GM23248 (cell line): ENCODE data around the gene CCDC81. TPM values are rescaled to one million over a fixed set of nuclear protein-coding genes. Genes with fewer than 3 reads are reported as not detected.
A peak's percentile ranks its signal among the peaks of the same experiment; 100 is the strongest.

Experiments
- DNase-seq: peaks from one replicate; pipeline ENCODE4 v3.0.0-alpha.2; 2015
- H2AFZ ChIP-seq: fragments of 200-600 bp; sonication (generic); 2 replicates; pipeline ENCODE4 v1.6.1; 2016; ENCODE audit warnings: antibody characterized with exemption
- H3F3A ChIP-seq: fragments of 200-600 bp; sonication (generic); 2 replicates; pipeline ENCODE4 v1.6.1; 2016; ENCODE audit warnings: mild to moderate bottlenecking, antibody characterized with exemption, mixed run types; ENCODE audit not compliant: insufficient read depth
- H3K27ac ChIP-seq: fragments of 200-600 bp; sonication (generic); 2 replicates; pipeline ENCODE4 v1.5.1; 2016; ENCODE audit warnings: mild to moderate bottlenecking
- H3K27me3 ChIP-seq: fragments of 200-600 bp; sonication (generic); replicated peaks from 2 replicates; pipeline ENCODE4 v1.6.1; 2016; ENCODE audit warnings: mild to moderate bottlenecking; ENCODE audit not compliant: insufficient read depth
- H3K36me3 ChIP-seq: fragments of 200-600 bp; sonication (generic); 2 replicates; pipeline ENCODE4 v1.6.1; 2016; ENCODE audit warnings: low read depth, mild to moderate bottlenecking
- H3K4me1 ChIP-seq: fragments of 200-600 bp; sonication (generic); 2 replicates; pipeline ENCODE4 v1.6.1; 2016; ENCODE audit warnings: mild to moderate bottlenecking; ENCODE audit not compliant: insufficient read depth
- H3K4me2 ChIP-seq: fragments of 200-600 bp; sonication (generic); one replicate; pipeline ENCODE4 v1.6.1; 2016; ENCODE audit warnings: mild to moderate bottlenecking; ENCODE audit not compliant: unreplicated experiment
- H3K4me3 ChIP-seq: fragments of 200-600 bp; sonication (generic); 2 replicates; pipeline ENCODE4 v1.5.1; 2016; ENCODE audit warnings: mild to moderate bottlenecking
- H3K79me2 ChIP-seq: fragments of 200-600 bp; sonication (generic); 2 replicates; pipeline ENCODE4 v1.6.1; 2016; ENCODE audit warnings: mild to moderate bottlenecking; ENCODE audit not compliant: insufficient read depth
- H3K9ac ChIP-seq: fragments of 200-600 bp; sonication (generic); 2 replicates; pipeline ENCODE4 v1.6.1; 2016; ENCODE audit warnings: mild to moderate bottlenecking
- H3K9me2 ChIP-seq: fragments of 200-600 bp; sonication (generic); 2 replicates; pipeline ENCODE4 v1.6.1; 2016; ENCODE audit warnings: mixed run types, mild to moderate bottlenecking, moderate library complexity; ENCODE audit not compliant: insufficient read depth
- H3K9me3 ChIP-seq: fragments of 200-600 bp; sonication (generic); one replicate; pipeline ENCODE4 v1.6.1; 2017; ENCODE audit warnings: low read depth
- H4K20me1 ChIP-seq: fragments of 200-600 bp; sonication (generic); 2 replicates; pipeline ENCODE4 v1.6.0; 2016; ENCODE audit not compliant: insufficient read depth
- EZH2 ChIP-seq: fragments of 200-600 bp; sonication (generic); IDR thresholded peaks from 2 replicates; pipeline ENCODE4 v1.6.1; 2018; ENCODE audit warnings: antibody characterized with exemption, mild to moderate bottlenecking; ENCODE audit not compliant: insufficient read depth, poor library complexity, severe bottlenecking
- EZH2phosphoT487 ChIP-seq: fragments of 200-600 bp; sonication (generic); IDR thresholded peaks from 2 replicates; pipeline ENCODE4 v1.6.1; 2018; ENCODE audit warnings: antibody characterized with exemption, moderate library complexity, mild to moderate bottlenecking, low read depth; ENCODE audit not compliant: insufficient read depth
- WGBS, 2 experiments: methylation state at CpG; one replicate each; pipeline ENCODE4 v1.1.6; 2015 to 2017; ENCODE audit warnings: low lambda C conversion rate in 2 of 2, low coverage in 1 of 2; ENCODE audit errors: missing lambda C conversion rate in 2 of 2; 5-methylcytosine and 5-hydroxymethylcytosine counted together
- in situ Hi-C: fragments of 300-500 bp; cut with MboI; formaldehyde crosslinking; loops from 2 replicates; pipeline ENCODE4 v1.15.0; 2020
- polyA plus RNA-seq: library from polyadenylated mRNA; unstranded; fragments of >200 nt; fragmentation: Nextera tagmentation; extraction: Ambion mirVana; gene quantifications from 2 replicates; pipeline ENCODE4 v1.2.1, GENCODE V29; 2016
- total RNA-seq: library from RNA; depleted of rRNA; stranded (reverse); fragments of >200 nt; shearing (Covaris generic); gene quantifications from 2 replicates; pipeline ENCODE4 v1.2.3, GENCODE V29; 2014

CCDC81 gene
- total and polyA plus RNA-seq, 2 experiments from 2014 or later = under 0.01 to 0.49 TPM

DNA sequence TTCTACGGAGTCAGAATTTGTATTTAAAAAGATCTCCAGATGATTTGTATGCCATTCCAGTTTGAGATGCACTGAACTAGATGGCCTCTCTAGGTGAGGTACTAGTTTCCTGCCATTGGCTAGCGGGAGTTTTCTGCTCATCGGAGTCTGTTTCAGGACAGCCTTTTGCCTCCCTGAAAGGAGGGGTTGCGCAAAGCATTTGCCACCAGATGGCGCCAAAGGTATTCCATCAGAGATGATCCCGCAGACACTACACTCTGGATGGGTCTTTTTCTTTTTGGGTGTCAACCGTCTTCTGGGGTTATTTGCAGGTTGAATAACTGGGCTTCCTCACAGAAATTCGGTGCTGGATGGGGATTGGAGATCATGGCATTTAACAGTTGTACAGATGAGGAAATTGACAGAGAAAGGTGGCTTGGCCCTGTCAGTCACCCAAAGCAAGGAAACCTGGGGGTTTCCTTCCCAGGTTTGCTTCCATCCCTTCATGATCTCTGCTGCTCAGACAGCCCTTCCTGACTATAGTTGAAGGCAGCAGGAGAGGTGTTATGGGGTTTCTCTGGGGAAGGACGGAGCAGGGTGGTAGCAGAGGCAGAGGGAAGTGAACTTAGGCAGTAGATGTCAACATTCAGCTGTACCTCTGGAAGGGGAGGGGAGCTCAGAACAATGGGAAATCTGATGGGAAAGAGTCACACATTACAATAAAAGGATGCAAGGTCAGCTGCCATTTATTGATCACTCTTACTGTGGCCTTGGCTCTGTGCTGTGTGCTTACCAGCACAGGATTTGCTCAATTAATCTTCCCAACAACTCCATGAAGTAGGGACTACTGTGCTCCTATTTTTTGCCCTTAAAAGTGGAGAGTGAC is 81.6 kb downstream of the CCDC81 start:
- Histone ChIP-seq H3K36me3 (no peaks in the 10 kb centered on the region), H3K79me2 (no peaks in the 10 kb centered on the region), H3K9ac (no peak overlapping the region), H3K4me1 (peaks cover 21% of the 10 kb centered on the region), H3K9me2 (no peaks in the 10 kb centered on the region), H3K27me3 (no peaks in the 10 kb centered on the region), H3F3A (no peaks in the 10 kb centered on the region), H3K4me3 (no peak overlapping the region), H4K20me1 (no peaks in the 10 kb centered on the region), H3K4me2 (no peak overlapping the region), H3K27ac (no peak overlapping the region), H3K9me3 (no peaks in the 10 kb centered on the region), H2AFZ (no peak overlapping the region)
- WGBS, 2 experiments = 13 to 15% methylated on average over 9 of the region's 9 CpGs
- in situ Hi-C loops = loop anchor here (5.0 to 25.0 kb wide), 4 partner anchors 138 to 831 kb away; no protein-coding TSS in a partner anchor
- TF ChIP-seq EZH2phosphoT487 = no peak
- no peak for TF ChIP-seq EZH2
- DNase-seq = peak; percentile 87

DNA sequence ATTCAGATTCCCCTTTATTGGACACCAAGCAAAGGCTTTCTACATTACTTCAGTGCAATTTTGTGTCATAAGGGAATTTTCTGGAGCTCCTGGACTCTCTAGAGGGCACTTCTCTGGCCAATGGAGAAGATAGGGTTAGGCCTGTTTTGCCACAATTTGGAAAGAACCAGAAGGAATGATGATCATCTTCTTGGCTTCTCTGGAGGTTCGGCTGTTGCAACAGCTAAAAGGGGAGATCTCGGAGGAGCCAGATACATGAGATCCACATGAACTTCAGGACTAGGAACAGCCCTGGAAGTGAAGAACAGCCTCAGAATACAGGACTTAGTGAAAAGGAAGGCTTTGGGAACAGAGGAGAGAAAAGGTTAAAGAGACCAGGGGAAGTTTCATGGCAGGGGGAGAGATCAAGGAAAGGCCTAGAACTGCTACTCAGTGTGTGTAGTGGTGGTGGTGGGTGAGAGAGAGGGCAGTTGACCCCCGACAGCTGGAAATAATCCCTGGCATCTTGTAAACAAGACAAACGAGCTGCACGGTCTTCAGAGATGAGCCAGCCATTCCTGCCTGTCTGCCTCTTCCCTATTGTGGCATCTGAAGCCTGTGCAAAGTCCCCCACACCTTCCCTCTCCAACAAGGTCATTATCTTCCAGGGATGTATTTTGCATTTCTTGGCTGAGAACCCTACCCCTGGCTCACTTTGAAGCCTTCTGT is 83.8 kb downstream of the CCDC81 start:
- Histone ChIP-seq H3K4me1 (peaks cover 21% of the 10 kb centered on the region), H3K4me2 (no peak overlapping the region), H3K27me3 (no peaks in the 10 kb centered on the region), H3K4me3 (no peak overlapping the region), H3K9ac (no peak overlapping the region), H3K27ac (no peak overlapping the region), H3K9me2 (no peaks in the 10 kb centered on the region), H3K9me3 (no peaks in the 10 kb centered on the region), H4K20me1 (no peaks in the 10 kb centered on the region), H3F3A (no peaks in the 10 kb centered on the region), H3K79me2 (no peaks in the 10 kb centered on the region), H3K36me3 (no peaks in the 10 kb centered on the region), H2AFZ (no peak overlapping the region)
- in situ Hi-C loops = loop anchor here (5.0 to 25.0 kb wide), 4 partner anchors 136 to 829 kb away; no protein-coding TSS in a partner anchor
- WGBS, 2 experiments = 54 to 65% methylated on average over 5 of the region's 5 CpGs
- TF ChIP-seq EZH2phosphoT487 (no peak), EZH2 (no peak)
- no peak for DNase-seq

DNA sequence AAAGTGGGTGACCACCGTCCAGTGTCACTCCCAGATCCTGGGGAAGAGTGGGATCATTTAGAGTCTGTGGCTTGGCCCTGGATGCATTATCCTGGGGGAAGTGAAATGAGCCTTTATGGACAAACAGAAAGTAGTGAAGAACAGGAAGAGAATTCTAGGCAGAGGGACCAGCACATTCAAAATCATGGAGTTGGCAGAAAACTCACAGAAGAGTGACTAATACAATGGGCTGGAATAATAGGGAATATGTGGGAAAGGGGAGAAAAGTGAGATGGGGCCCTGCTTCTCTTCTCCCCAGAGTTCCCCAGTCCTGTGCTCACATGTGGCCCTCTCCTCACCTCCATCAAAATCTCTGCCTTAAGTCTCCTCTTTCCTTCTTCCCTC is 84.3 kb downstream of the CCDC81 start:
- H3K27me3 ChIP-seq = no peaks in the 10 kb centered on the region

DNA sequence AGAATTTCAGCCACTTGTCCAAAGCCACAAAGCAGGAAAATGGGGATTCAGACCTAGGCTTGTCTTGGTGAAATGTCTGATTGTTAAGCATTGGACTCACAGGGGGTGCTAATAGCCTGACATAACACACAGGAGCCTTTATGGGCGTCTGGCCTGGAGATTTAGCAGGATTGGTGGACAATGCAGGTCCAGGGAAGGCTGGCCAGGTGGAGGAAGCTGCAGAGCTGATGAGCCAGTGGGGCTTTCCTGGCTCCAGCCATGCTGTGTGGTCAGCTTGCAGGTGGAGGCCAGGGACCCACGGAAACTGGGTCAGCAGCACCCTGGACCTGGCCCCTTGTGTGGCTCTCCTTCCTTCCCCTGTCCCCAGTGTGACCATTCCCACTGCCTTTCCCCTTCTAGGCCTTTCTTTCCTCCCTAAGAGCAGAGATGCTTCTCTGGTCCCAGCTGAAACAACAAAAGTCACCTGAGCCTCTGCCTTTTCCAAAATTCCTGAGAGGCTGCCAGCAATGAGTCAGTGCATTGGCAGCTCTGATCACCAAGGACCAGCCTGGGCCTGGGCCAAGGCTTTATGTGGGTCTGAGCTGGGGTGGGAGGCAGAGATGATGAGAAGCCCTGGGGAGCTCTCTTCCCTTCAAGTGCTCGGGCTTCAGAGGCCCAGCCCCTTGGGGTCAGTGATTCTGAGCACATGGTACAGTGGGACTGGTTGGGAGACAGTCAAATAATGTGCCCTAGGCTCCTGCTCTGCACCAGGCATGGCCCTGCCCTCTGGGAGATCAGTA is 85.2 kb downstream of the CCDC81 start:
- Histone ChIP-seq H3K9me2 (no peaks in the 10 kb centered on the region), H3K79me2 (no peaks in the 10 kb centered on the region), H3K4me2 (peak overlapping the region; percentile 36), H3K9ac (no peak overlapping the region), H4K20me1 (no peaks in the 10 kb centered on the region), H2AFZ (no peak overlapping the region), H3K27me3 (no peaks in the 10 kb centered on the region), H3K4me1 (peaks cover 24% of the 10 kb centered on the region), H3F3A (no peaks in the 10 kb centered on the region), H3K9me3 (no peaks in the 10 kb centered on the region), H3K27ac (no peak overlapping the region), H3K4me3 (no peak overlapping the region), H3K36me3 (no peaks in the 10 kb centered on the region)
- DNase-seq = peak; percentile 85
- 69 to 74% methylated on average over 3 of the region's 3 CpGs for WGBS, 2 experiments
- TF ChIP-seq EZH2phosphoT487 = no peak
- TF ChIP-seq EZH2 = no peak
- in situ Hi-C loops = loop anchor here (5.0 to 25.0 kb wide), 4 partner anchors 135 to 827 kb away; no protein-coding TSS in a partner anchor

More for the DNA sequence above, 84.3 kb downstream of the CCDC81 start:
- in situ Hi-C loops = loop anchor here (5.0 to 25.0 kb wide), 4 partner anchors 136 to 828 kb away; no protein-coding TSS in a partner anchor
- Histone ChIP-seq H3K36me3 (no peaks in the 10 kb centered on the region), H3K9me3 (no peaks in the 10 kb centered on the region), H3K9ac (no peak overlapping the region), H3K4me2 (no peak overlapping the region), H3F3A (no peaks in the 10 kb centered on the region), H3K79me2 (no peaks in the 10 kb centered on the region), H3K4me3 (no peak overlapping the region), H2AFZ (no peak overlapping the region), H3K27ac (no peak overlapping the region), H3K4me1 (peaks cover 21% of the 10 kb centered on the region), H4K20me1 (no peaks in the 10 kb centered on the region), H3K9me2 (no peaks in the 10 kb centered on the region)
- DNase-seq = peak; percentile 49
- 68 to 74% methylated on average over 1 of the region's 1 CpG for WGBS, 2 experiments
- TF ChIP-seq EZH2 (no peak), EZH2phosphoT487 (no peak)
